HL-60 (cell line): ENCODE measurements around the gene MUC3A.

Source experiments
- DNase-seq, 2 experiments: peaks; one replicate each; pipeline ENCODE4 v3.0.0-alpha.2; 2010 to 2020; ENCODE audit warnings: low read depth in 1 of 2, low spot score in 1 of 2
- H3K27ac ChIP-seq: fragments of 250-450 bp; sonication (Bioruptor Pico); replicated peaks from 2 replicates; pipeline ENCODE4 v1.5.1; 2020; ENCODE audit warnings: mild to moderate bottlenecking, moderate library complexity
- H3K27me3 ChIP-seq: fragments of 250-450 bp; sonication (Bioruptor Pico); 2 replicates; pipeline ENCODE4 v1.5.1; 2021; ENCODE audit warnings: mild to moderate bottlenecking, moderate library complexity; ENCODE audit not compliant: insufficient read depth, poor library complexity, severe bottlenecking
- H3K4me3 ChIP-seq: replicated peaks from 2 replicates; pipeline ENCODE4 v1.5.1; 2011; ENCODE audit warnings: mild to moderate bottlenecking, control low read depth, low read length; ENCODE audit not compliant: insufficient read depth
- GABPA ChIP-seq: IDR thresholded peaks from 2 replicates; pipeline ENCODE4 v1.6.1; 2012; ENCODE audit warnings: low read depth
- POLR2AphosphoS5 ChIP-seq: IDR thresholded peaks from 2 replicates; pipeline ENCODE4 v1.6.1; 2012; ENCODE audit warnings: low read depth
- SPI1 ChIP-seq: IDR thresholded peaks from 2 replicates; pipeline ENCODE4 v1.6.1; 2012; ENCODE audit warnings: low read depth, mild to moderate bottlenecking, borderline replicate concordance
- TF ChIP-seq, protein P1 (sequence below): IDR thresholded peaks from one replicate; pipeline ENCODE4 v1.5.1; 2011; ENCODE audit warnings: low read length, control low read depth, inconsistent platforms; ENCODE audit not compliant: insufficient read depth
- TF ChIP-seq, protein P2 (sequence below): IDR thresholded peaks from 2 replicates; pipeline ENCODE4 v1.6.1; 2012; ENCODE audit warnings: low read depth; ENCODE audit not compliant: insufficient replicate concordance

The MUC3A gene

DNA sequence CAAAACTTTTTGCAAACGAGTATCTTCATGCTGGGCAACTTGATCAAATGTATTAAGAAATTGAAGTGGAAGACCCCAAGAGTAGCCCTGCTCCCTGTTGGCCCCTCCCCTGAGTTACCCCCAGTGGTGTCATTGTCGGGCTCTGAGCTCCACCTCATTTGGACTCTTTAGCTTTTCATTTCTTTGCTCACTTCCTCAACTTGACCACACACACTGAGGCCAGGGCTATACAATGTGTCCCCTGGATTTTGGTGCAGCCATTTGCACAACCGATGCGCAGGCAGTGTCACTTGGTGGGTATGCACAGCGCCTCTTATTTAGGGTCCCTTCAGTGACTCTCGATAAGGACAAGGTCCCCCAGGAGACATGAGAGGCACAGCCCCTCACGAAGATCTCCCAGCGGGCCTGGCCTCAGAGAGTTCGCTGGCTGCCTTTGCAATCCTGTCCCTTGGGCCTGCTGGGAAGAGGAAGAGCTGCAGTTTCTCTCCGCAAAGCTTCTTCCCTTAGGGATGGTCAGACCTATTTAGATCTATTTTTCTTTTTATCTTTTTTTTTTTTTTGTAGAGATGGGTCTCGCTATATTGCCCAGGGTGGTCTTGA, 2.5 kb upstream of the MUC3A start:
- DNase-seq = no peak
- H3K27me3 ChIP-seq = peaks cover 24% of the 10 kb centered on the region
- no peak for TF ChIP-seq POLR2AphosphoS5
- TF ChIP-seq, protein P1, sequence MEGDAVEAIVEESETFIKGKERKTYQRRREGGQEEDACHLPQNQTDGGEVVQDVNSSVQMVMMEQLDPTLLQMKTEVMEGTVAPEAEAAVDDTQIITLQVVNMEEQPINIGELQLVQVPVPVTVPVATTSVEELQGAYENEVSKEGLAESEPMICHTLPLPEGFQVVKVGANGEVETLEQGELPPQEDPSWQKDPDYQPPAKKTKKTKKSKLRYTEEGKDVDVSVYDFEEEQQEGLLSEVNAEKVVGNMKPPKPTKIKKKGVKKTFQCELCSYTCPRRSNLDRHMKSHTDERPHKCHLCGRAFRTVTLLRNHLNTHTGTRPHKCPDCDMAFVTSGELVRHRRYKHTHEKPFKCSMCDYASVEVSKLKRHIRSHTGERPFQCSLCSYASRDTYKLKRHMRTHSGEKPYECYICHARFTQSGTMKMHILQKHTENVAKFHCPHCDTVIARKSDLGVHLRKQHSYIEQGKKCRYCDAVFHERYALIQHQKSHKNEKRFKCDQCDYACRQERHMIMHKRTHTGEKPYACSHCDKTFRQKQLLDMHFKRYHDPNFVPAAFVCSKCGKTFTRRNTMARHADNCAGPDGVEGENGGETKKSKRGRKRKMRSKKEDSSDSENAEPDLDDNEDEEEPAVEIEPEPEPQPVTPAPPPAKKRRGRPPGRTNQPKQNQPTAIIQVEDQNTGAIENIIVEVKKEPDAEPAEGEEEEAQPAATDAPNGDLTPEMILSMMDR = no peak
- TF ChIP-seq SPI1 = no peak
- TF ChIP-seq, protein P2, sequence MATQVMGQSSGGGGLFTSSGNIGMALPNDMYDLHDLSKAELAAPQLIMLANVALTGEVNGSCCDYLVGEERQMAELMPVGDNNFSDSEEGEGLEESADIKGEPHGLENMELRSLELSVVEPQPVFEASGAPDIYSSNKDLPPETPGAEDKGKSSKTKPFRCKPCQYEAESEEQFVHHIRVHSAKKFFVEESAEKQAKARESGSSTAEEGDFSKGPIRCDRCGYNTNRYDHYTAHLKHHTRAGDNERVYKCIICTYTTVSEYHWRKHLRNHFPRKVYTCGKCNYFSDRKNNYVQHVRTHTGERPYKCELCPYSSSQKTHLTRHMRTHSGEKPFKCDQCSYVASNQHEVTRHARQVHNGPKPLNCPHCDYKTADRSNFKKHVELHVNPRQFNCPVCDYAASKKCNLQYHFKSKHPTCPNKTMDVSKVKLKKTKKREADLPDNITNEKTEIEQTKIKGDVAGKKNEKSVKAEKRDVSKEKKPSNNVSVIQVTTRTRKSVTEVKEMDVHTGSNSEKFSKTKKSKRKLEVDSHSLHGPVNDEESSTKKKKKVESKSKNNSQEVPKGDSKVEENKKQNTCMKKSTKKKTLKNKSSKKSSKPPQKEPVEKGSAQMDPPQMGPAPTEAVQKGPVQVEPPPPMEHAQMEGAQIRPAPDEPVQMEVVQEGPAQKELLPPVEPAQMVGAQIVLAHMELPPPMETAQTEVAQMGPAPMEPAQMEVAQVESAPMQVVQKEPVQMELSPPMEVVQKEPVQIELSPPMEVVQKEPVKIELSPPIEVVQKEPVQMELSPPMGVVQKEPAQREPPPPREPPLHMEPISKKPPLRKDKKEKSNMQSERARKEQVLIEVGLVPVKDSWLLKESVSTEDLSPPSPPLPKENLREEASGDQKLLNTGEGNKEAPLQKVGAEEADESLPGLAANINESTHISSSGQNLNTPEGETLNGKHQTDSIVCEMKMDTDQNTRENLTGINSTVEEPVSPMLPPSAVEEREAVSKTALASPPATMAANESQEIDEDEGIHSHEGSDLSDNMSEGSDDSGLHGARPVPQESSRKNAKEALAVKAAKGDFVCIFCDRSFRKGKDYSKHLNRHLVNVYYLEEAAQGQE = no peak
- no peak for TF ChIP-seq GABPA
- no peak overlapping the region for H3K27ac ChIP-seq
- H3K4me3 ChIP-seq = no peak overlapping the region

DNA sequence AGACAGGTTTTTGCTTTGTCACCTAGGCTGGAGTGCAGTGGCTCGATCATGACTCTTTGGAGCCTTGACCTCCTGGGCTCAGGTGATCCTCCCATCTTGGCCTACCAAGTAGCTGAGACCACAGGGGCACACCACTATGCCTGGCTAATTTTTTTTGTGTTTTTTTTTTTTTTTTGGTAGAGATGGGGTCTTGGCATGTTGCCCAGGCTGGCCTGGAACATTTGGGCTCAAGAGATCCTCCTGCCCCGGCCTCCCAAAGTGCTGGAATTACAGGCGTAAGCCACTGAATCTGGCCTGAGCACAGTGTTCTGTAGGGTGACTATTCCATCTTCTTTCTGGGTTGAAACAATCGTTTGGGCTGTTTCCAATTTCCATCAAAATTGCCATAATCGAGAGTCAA, 1.5 kb upstream of the MUC3A start:
- TF ChIP-seq POLR2AphosphoS5 = no peak
- TF ChIP-seq SPI1 = no peak
- TF ChIP-seq, protein P1 = no peak
- no peak for DNase-seq
- Histone ChIP-seq H3K27me3 (peaks cover 24% of the 10 kb centered on the region), H3K27ac (no peak overlapping the region), H3K4me3 (no peak overlapping the region)

DNA sequence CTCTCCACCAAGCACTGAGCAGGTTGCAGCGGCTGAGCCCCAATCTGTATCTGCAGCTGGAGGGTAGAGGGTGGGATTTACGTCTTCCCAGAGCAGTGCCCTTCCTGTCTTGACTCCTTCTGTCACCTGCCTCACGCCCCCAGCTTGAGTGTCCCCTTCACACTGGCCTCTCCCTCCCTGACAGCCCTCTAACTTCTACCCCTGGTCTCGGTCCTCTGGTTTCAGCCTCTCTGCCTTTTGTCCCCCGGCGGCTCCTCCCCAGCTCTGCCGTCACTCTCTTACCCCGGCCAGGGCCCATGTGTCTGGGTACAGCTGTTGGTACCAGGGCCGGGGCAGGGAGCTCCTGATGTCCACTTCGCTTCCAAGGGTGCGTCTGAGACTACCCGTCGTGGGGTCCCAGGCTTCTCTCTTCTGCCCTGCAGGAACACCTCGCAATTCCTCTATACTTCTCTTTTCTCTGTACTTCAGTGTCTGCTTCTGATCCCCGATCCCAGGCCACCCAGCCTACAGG, 654 bp downstream of the MUC3A start:
- H3K4me3 ChIP-seq = no peak overlapping the region
- peaks cover 24% of the 10 kb centered on the region for H3K27me3 ChIP-seq
- H3K27ac ChIP-seq = no peak overlapping the region
- no peak for TF ChIP-seq SPI1
- TF ChIP-seq, protein P1 = no peak
- TF ChIP-seq GABPA = no peak
- no peak for DNase-seq

DNA sequence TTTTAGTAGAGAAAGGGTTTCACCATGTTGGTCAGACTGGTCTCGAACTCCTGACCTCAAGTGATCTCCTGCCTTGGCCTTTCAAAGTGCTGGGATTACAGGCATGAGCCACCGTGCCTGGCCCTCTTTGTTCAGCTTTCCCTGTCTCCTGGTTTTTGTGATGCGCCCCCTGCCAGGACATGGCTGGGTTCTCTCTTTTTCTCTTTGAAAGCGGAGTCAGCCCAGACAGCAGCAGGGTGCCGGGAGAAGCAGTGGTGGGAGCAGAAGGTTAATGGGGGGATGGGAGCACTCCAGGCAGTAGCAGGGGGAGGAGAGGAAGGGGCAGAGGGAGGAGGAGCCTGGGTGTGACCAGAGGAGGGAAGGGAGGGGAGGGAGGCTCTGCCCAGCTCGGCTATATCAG, 1.8 kb downstream of the MUC3A start:
- Histone ChIP-seq H3K4me3 (no peak overlapping the region), H3K27me3 (peaks cover 24% of the 10 kb centered on the region), H3K27ac (no peak overlapping the region)
- TF ChIP-seq POLR2AphosphoS5 = no peak
- no peak for TF ChIP-seq SPI1
- TF ChIP-seq, protein P2 = no peak
- no peak for TF ChIP-seq GABPA
- TF ChIP-seq, protein P1 = no peak
- DNase-seq = no peak
